GM23248 (cell line): ENCODE data around the gene CMYA5. TPM values are rescaled to one million over a fixed set of nuclear protein-coding genes. Genes with fewer than 3 reads are reported as not detected.

Experiments used
- DNase-seq: peaks from one replicate; pipeline ENCODE4 v3.0.0-alpha.2; 2015
- H2AFZ ChIP-seq: fragments of 200-600 bp; sonication (generic); 2 replicates; pipeline ENCODE4 v1.6.1; 2016; ENCODE audit warnings: antibody characterized with exemption
- H3F3A ChIP-seq: fragments of 200-600 bp; sonication (generic); 2 replicates; pipeline ENCODE4 v1.6.1; 2016; ENCODE audit warnings: mild to moderate bottlenecking, antibody characterized with exemption, mixed run types; ENCODE audit not compliant: insufficient read depth
- H3K27ac ChIP-seq: fragments of 200-600 bp; sonication (generic); 2 replicates; pipeline ENCODE4 v1.5.1; 2016; ENCODE audit warnings: mild to moderate bottlenecking
- H3K27me3 ChIP-seq: fragments of 200-600 bp; sonication (generic); replicated peaks from 2 replicates; pipeline ENCODE4 v1.6.1; 2016; ENCODE audit warnings: mild to moderate bottlenecking; ENCODE audit not compliant: insufficient read depth
- H3K36me3 ChIP-seq: fragments of 200-600 bp; sonication (generic); 2 replicates; pipeline ENCODE4 v1.6.1; 2016; ENCODE audit warnings: low read depth, mild to moderate bottlenecking
- H3K4me1 ChIP-seq: fragments of 200-600 bp; sonication (generic); 2 replicates; pipeline ENCODE4 v1.6.1; 2016; ENCODE audit warnings: mild to moderate bottlenecking; ENCODE audit not compliant: insufficient read depth
- H3K4me2 ChIP-seq: fragments of 200-600 bp; sonication (generic); one replicate; pipeline ENCODE4 v1.6.1; 2016; ENCODE audit warnings: mild to moderate bottlenecking; ENCODE audit not compliant: unreplicated experiment
- H3K4me3 ChIP-seq: fragments of 200-600 bp; sonication (generic); 2 replicates; pipeline ENCODE4 v1.5.1; 2016; ENCODE audit warnings: mild to moderate bottlenecking
- H3K79me2 ChIP-seq: fragments of 200-600 bp; sonication (generic); 2 replicates; pipeline ENCODE4 v1.6.1; 2016; ENCODE audit warnings: mild to moderate bottlenecking; ENCODE audit not compliant: insufficient read depth
- H3K9ac ChIP-seq: fragments of 200-600 bp; sonication (generic); 2 replicates; pipeline ENCODE4 v1.6.1; 2016; ENCODE audit warnings: mild to moderate bottlenecking
- H3K9me2 ChIP-seq: fragments of 200-600 bp; sonication (generic); 2 replicates; pipeline ENCODE4 v1.6.1; 2016; ENCODE audit warnings: mixed run types, mild to moderate bottlenecking, moderate library complexity; ENCODE audit not compliant: insufficient read depth
- H3K9me3 ChIP-seq: fragments of 200-600 bp; sonication (generic); one replicate; pipeline ENCODE4 v1.6.1; 2017; ENCODE audit warnings: low read depth
- H4K20me1 ChIP-seq: fragments of 200-600 bp; sonication (generic); 2 replicates; pipeline ENCODE4 v1.6.0; 2016; ENCODE audit not compliant: insufficient read depth
- EZH2 ChIP-seq: fragments of 200-600 bp; sonication (generic); IDR thresholded peaks from 2 replicates; pipeline ENCODE4 v1.6.1; 2018; ENCODE audit warnings: antibody characterized with exemption, mild to moderate bottlenecking; ENCODE audit not compliant: insufficient read depth, poor library complexity, severe bottlenecking
- EZH2phosphoT487 ChIP-seq: fragments of 200-600 bp; sonication (generic); IDR thresholded peaks from 2 replicates; pipeline ENCODE4 v1.6.1; 2018; ENCODE audit warnings: antibody characterized with exemption, moderate library complexity, mild to moderate bottlenecking, low read depth; ENCODE audit not compliant: insufficient read depth
- WGBS, 2 experiments: methylation state at CpG; one replicate each; pipeline ENCODE4 v1.1.6; 2015 to 2017; ENCODE audit warnings: low lambda C conversion rate in 2 of 2, low coverage in 1 of 2; ENCODE audit errors: missing lambda C conversion rate in 2 of 2; 5-methylcytosine and 5-hydroxymethylcytosine counted together
- in situ Hi-C: fragments of 300-500 bp; cut with MboI; formaldehyde crosslinking; loops from 2 replicates; pipeline ENCODE4 v1.15.0; 2020
- polyA plus RNA-seq: library from polyadenylated mRNA; unstranded; fragments of >200 nt; fragmentation: Nextera tagmentation; extraction: Ambion mirVana; gene quantifications from 2 replicates; pipeline ENCODE4 v1.2.1, GENCODE V29; 2016
- total RNA-seq: library from RNA; depleted of rRNA; stranded (reverse); fragments of >200 nt; shearing (Covaris generic); gene quantifications from 2 replicates; pipeline ENCODE4 v1.2.3, GENCODE V29; 2014

Gene CMYA5
- total and polyA plus RNA-seq, 2 experiments from 2014 or later, result 0.36 to 0.97 TPM

DNA sequence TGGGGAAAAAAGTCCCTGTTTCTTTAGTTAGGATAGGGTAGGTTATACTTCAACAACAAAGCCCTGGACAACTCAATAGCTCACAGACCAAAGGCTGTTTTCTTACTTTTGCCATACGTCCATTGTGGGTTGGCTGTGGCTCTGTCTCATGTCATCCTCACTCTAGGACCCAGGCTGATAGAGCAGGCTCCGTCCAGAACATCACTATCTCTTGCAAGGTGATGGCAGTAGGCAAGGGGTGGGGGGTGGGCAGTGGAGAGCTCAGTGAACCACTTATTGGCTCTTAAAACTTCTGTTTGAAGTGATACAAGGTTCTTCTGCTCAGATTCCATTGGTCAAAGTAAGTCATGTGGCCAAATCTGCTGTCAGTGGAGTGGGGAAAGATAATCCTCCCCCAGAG is 126.4 kb downstream of the CMYA5 start:
- H2AFZ ChIP-seq, result no peak overlapping the region
- no peaks in the 10 kb centered on the region for H3K27me3 ChIP-seq
- no peaks in the 10 kb centered on the region for H3K79me2 ChIP-seq
- DNase-seq, result no peak
- no peak overlapping the region for H3K4me3 ChIP-seq
- H3K9me3 ChIP-seq, result no peaks in the 10 kb centered on the region
- in situ Hi-C loops, result no loop called here
- no peaks in the 10 kb centered on the region for H3K4me1 ChIP-seq
- H4K20me1 ChIP-seq, result no peaks in the 10 kb centered on the region
- 68 to 73% methylated on average over 2 of the region's 2 CpGs for WGBS, 2 experiments
- TF ChIP-seq EZH2phosphoT487 (no peak), EZH2 (no peak)
- H3K9me2 ChIP-seq, result no peaks in the 10 kb centered on the region
- no peaks in the 10 kb centered on the region for H3K36me3 ChIP-seq
- no peak overlapping the region for H3K27ac ChIP-seq
- H3K4me2 ChIP-seq, result no peak overlapping the region
- no peaks in the 10 kb centered on the region for H3F3A ChIP-seq
- H3K9ac ChIP-seq, result no peak overlapping the region

DNA sequence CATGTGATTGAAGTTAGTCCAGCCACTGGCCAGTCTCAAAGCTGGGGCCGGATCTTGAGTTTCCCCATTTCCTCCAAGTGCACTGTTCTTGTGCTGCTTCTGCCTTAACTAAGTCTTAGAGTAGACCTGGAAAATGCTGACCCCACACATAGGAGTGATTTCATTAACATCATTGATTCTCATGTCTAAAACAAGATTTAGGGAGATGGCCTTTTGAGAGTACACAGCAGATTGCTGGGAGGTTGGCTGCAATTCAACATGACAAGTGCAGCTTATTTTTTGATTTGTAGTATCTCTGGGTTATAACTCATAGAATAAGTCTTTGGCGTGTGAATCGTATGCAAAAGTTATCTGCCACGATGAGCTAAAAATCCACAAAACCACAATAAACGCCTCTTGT is 131.0 kb downstream of the CMYA5 start:
- H3K36me3 ChIP-seq, result no peaks in the 10 kb centered on the region
- no peak overlapping the region for H3K4me3 ChIP-seq
- H4K20me1 ChIP-seq, result no peaks in the 10 kb centered on the region
- H3F3A ChIP-seq, result no peaks in the 10 kb centered on the region
- no peaks in the 10 kb centered on the region for H3K79me2 ChIP-seq
- in situ Hi-C loops, result no loop called here
- H3K4me1 ChIP-seq, result no peaks in the 10 kb centered on the region
- WGBS, 2 experiments, result 80 to 83% methylated on average over 5 of the region's 5 CpGs
- no peak overlapping the region for H2AFZ ChIP-seq
- H3K9me3 ChIP-seq, result no peaks in the 10 kb centered on the region
- no peak overlapping the region for H3K27ac ChIP-seq
- no peaks in the 10 kb centered on the region for H3K9me2 ChIP-seq
- no peak for DNase-seq
- H3K4me2 ChIP-seq, result no peak overlapping the region
- no peak overlapping the region for H3K9ac ChIP-seq
- no peak for TF ChIP-seq EZH2
- no peak for TF ChIP-seq EZH2phosphoT487
- H3K27me3 ChIP-seq, result no peaks in the 10 kb centered on the region

DNA sequence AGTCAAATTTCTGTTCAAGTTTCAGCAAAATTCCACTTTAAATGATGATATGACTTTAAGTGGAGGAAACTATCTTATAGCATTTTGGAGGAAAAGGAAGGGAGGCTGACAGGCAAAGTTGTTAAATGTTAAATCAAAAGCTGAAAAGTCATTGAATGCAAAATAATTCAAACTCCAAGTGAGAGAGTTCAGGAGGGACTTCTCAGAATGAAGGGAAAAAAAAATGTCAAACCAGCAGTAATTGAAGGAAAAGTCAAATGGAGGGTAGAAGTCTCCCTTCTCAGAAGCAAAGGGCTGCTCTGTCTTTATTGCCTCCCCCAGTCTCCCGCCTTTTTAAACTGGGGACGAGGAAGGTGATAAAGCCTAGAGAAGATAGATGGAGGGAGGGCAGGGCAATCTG is 134.8 kb downstream of the CMYA5 start:
- Histone ChIP-seq H3K4me2 (no peak overlapping the region), H3K36me3 (no peaks in the 10 kb centered on the region), H3K9me3 (no peaks in the 10 kb centered on the region), H3K27ac (no peak overlapping the region), H3K4me3 (no peak overlapping the region), H3K9ac (no peak overlapping the region), H3F3A (no peaks in the 10 kb centered on the region), H3K9me2 (no peaks in the 10 kb centered on the region), H4K20me1 (no peaks in the 10 kb centered on the region), H3K27me3 (no peaks in the 10 kb centered on the region), H3K79me2 (no peaks in the 10 kb centered on the region), H3K4me1 (no peaks in the 10 kb centered on the region), H2AFZ (no peak overlapping the region)
- DNase-seq, result no peak
- no peak for TF ChIP-seq EZH2
- no peak for TF ChIP-seq EZH2phosphoT487
- in situ Hi-C loops, result no loop called here
- WGBS, 2 experiments, result 48 to 65% methylated on average over 2 of the region's 2 CpGs

DNA sequence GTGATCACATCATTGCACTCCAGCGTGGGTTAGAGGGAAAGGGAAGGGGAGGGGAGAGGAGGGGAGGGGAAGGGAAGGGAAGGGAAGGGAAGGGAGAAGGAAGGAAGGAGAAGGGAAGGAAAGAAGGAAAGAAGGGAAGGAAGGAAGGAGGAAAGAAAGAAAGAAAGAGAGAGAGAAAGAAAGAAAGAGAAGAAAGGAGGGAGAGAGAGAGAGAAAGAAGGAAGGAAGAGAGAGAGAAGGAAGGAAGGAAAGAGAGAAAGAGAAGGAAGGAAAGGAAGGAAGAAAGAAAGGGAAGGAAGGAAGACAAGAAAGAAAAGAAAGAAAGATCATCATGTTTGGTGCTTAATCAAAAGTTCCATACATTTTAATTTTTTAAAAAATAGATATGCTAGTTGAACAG is 136.2 kb downstream of the CMYA5 start:
- in situ Hi-C loops, result no loop called here
- Histone ChIP-seq H4K20me1 (no peaks in the 10 kb centered on the region), H2AFZ (no peak overlapping the region), H3K4me2 (no peak overlapping the region), H3K4me1 (peaks cover under 1% of the 10 kb centered on the region; the same call in 1 of the 2 replicates), H3K9me2 (no peaks in the 10 kb centered on the region), H3K79me2 (no peaks in the 10 kb centered on the region), H3K27ac (no peak overlapping the region), H3K4me3 (no peak overlapping the region), H3F3A (no peaks in the 10 kb centered on the region), H3K9ac (no peak overlapping the region), H3K27me3 (no peaks in the 10 kb centered on the region), H3K9me3 (no peaks in the 10 kb centered on the region), H3K36me3 (no peaks in the 10 kb centered on the region)
- TF ChIP-seq EZH2phosphoT487, result no peak
- TF ChIP-seq EZH2, result no peak
- DNase-seq, result no peak
- WGBS, 2 experiments, result 62 to 81% methylated on average over 1 of the region's 1 CpG

DNA sequence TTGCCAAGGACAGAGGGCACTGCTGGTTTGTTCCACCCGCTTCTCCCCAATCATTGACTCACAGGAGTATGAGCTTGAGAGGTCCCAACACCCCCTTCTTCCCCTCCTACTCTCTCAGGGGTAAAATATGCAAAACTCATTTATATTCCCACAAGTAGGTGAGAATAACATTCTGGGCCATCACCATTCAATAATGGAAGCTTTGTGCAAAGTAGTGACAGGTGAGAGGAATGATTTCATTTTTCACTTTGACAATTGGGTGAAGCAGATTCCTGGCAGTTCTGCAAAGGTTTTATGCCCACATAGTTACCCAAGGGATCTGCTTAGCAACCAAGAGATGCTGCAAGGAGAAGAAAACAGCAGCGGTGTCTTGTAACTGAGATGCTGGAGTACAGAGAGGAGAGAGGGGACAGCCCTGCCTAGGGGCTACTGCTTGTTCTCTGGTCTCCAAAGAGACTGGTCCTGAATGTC is 137.6 kb downstream of the CMYA5 start:
- in situ Hi-C loops, result no loop called here
- H3K9ac ChIP-seq, result no peak overlapping the region
- TF ChIP-seq EZH2 (no peak), EZH2phosphoT487 (no peak)
- H3K4me1 ChIP-seq, result peaks cover 14% of the 10 kb centered on the region
- no peak overlapping the region for H2AFZ ChIP-seq
- H3K9me3 ChIP-seq, result no peaks in the 10 kb centered on the region
- H3K4me3 ChIP-seq, result no peak overlapping the region
- no peaks in the 10 kb centered on the region for H3K79me2 ChIP-seq
- no peaks in the 10 kb centered on the region for H3K9me2 ChIP-seq
- H3K36me3 ChIP-seq, result no peaks in the 10 kb centered on the region
- H4K20me1 ChIP-seq, result no peaks in the 10 kb centered on the region
- no peak for DNase-seq
- H3K27me3 ChIP-seq, result no peaks in the 10 kb centered on the region
- H3K4me2 ChIP-seq, result no peak overlapping the region
- 94 to 100% methylated on average over 2 of the region's 2 CpGs for WGBS, 2 experiments
- no peak overlapping the region for H3K27ac ChIP-seq
- H3F3A ChIP-seq, result peaks cover 11% of the 10 kb centered on the region
